Sigmoid colon (tissue), 4 donors: ENCODE data around the gene RALA.

Experiments
- EP300 ChIP-seq, 4 donors: sonication (generic); formaldehyde crosslinking; IDR thresholded peaks; one replicate each; pipeline ENCODE4 v1.6.1; 2017; ENCODE audit warnings: antibody characterized with exemption in 4 of 4
- POLR2A ChIP-seq, 2 donors: fragments of 450-650 bp; IDR thresholded peaks; one replicate each; pipeline ENCODE4 v1.6.1; 2016; ENCODE audit warnings: antibody characterized with exemption in 2 of 2, mild to moderate bottlenecking in 2 of 2, moderate library complexity in 2 of 2
- POLR2AphosphoS5 ChIP-seq, 4 donors: sonication (generic); formaldehyde crosslinking; IDR thresholded peaks; one replicate each; pipeline ENCODE4 v1.6.1; 2017; ENCODE audit warnings: antibody characterized with exemption in 4 of 4
- TF ChIP-seq, protein P1 (sequence below), 4 experiments: fragments of 450-650 bp in 3 of 4; fragments of 200-600 bp in 1 of 4; IDR thresholded peaks; one replicate each; pipeline ENCODE4 v1.5.1; 2016 to 2019; ENCODE audit warnings: antibody characterized with exemption in 4 of 4, mild to moderate bottlenecking in 3 of 4, moderate library complexity in 2 of 4

DNA sequence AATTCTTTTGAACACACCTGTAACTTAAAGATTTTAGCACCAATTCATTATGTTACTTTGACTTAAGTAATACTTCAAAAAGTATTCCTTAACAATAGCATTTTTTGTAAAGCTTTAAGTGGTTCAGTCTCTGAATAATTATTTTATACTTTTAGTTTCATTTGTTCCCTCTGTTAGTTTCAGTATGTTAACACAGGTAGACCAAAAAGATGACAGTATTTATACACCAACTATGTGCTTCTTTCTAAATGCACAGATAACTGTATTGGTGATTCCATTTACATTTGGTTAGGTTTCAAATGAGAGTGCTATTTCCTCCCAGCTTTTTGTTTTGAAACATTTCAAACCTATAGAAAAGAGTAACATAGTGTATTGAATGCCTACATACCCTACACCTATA, 14.0 kb downstream of the RALA start:
- TF ChIP-seq, protein P1, sequence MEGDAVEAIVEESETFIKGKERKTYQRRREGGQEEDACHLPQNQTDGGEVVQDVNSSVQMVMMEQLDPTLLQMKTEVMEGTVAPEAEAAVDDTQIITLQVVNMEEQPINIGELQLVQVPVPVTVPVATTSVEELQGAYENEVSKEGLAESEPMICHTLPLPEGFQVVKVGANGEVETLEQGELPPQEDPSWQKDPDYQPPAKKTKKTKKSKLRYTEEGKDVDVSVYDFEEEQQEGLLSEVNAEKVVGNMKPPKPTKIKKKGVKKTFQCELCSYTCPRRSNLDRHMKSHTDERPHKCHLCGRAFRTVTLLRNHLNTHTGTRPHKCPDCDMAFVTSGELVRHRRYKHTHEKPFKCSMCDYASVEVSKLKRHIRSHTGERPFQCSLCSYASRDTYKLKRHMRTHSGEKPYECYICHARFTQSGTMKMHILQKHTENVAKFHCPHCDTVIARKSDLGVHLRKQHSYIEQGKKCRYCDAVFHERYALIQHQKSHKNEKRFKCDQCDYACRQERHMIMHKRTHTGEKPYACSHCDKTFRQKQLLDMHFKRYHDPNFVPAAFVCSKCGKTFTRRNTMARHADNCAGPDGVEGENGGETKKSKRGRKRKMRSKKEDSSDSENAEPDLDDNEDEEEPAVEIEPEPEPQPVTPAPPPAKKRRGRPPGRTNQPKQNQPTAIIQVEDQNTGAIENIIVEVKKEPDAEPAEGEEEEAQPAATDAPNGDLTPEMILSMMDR (IDR thresholded peaks at IDR 0.05), result no peak
- TF ChIP-seq POLR2A (IDR thresholded peaks at IDR 0.05), result no peak
- TF ChIP-seq POLR2AphosphoS5 (IDR thresholded peaks at IDR 0.05), result no peak
- TF ChIP-seq EP300 (IDR thresholded peaks at IDR 0.05), result no peak
